SH-SY5Y (cell line): ENCODE measurements around the gene SLC22A3.

ENCODE experiments used
- GATA2 ChIP-seq: IDR thresholded peaks from 2 replicates; pipeline ENCODE4 v1.6.1; 2011; ENCODE audit warnings: mild to moderate bottlenecking, low read depth, low read length
- GATA3 ChIP-seq: IDR thresholded peaks from 2 replicates; pipeline ENCODE4 v1.6.1; 2011; ENCODE audit warnings: low read depth, mild to moderate bottlenecking, low read length, moderate library complexity

Gene SLC22A3

DNA sequence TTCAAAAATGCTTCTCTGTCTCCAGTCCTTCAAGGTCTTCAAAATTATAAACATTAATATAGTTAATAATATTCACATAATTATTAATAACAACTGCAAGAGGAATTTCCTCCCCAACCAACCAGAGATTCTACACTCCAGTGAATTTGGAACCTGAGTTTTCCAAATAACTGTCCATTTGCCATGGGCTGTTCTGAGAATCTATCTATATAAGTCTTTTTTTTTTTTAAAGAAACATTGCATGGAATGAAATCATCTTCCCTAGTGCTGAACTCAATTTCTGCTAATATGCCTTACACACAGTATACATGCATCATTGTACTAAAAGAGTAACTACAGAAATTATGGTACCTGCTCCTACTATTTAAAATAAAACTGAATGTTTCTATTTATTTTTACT lies 113.9 kb downstream of the SLC22A3 start:
- TF ChIP-seq GATA2 = no peak

DNA sequence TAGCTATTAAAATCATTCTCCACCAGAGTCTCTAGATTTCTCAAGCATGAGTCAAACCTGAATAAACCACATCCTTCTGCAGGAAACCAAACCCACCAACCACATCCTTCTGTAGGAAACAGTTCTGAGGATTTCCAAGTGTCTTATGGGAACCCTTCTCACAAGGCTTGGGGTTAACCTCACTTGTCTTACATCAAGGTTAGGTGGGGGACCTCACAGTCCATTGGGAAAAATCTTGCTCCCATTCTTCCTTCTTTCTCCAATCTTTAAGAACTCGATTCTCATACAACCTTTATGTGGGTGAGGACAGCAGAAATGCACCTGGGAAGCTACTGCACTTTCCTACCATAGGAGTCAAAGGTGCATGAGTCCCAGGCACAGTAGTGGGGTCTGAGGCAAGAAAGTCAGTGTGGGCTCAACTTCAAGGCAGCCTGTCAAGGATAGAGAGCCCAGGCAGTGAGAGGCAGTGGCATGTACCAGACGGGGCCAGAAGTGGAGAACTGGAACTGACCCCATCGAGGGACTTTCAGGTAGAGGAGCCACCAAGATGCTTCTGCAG lies 114.5 kb downstream of the SLC22A3 start:
- TF ChIP-seq GATA3 = no peak
- no peak for TF ChIP-seq GATA2

DNA sequence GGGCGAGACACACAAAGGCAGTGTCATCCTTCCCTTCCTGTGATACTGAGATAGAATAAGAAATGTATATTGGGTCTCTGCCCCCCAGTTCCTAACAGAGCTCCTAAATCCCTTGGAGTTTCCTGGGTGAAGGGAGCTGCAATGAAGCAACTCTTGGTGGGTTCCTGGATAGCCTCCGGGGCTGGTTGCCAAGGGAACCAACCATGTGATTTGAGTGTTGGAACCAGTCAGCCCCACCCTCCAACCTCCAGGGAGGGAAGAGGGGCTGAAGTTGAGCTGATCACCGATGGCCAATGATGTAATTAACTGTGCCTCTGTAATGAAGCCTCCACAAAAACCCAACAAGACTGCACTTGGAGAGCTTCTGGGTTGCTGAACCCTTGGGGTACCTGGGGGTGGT lies 116.6 kb downstream of the SLC22A3 start:
- TF ChIP-seq GATA2 (no peak), GATA3 (no peak)

DNA sequence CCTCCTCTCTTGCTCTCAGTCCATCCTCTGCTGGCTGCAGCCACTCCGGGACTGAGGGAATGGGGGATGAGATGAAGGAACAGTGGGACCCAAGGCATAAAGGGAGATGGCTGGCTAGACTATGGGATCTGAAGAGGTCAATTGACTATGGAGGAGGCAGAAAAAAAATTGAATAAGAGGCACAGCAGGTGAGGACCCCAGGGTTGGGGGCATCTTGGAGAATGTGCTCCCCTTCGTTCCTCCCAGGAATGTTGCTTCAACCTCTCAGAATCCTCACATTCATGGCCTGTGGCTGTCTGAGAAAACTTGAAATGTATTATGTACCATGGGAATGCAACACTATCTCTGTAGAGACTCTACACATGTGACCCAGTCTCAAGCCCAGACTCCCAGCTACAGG lies 121.0 kb downstream of the SLC22A3 start:
- TF ChIP-seq GATA2 (no peak), GATA3 (no peak)

DNA sequence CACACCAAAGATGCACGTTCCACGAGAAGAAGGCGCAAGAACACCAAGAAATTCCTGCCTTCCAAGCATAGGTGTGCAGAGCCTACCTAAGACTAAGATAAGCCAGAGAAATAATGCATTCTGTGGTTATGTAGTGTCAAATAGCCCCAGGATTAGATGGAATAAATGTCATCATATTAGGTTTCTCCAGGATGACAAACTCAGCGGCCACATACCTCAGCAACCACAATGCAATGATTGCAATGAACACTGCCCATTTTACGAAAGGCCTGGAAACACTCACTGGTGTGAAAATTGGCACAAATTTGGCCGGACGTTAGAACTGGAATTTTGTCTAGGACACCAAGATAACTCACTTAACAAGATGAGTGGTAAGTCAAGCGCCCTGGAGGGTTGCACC lies 129.7 kb downstream of the SLC22A3 start:
- no peak for TF ChIP-seq GATA3
- TF ChIP-seq GATA2 = no peak

DNA sequence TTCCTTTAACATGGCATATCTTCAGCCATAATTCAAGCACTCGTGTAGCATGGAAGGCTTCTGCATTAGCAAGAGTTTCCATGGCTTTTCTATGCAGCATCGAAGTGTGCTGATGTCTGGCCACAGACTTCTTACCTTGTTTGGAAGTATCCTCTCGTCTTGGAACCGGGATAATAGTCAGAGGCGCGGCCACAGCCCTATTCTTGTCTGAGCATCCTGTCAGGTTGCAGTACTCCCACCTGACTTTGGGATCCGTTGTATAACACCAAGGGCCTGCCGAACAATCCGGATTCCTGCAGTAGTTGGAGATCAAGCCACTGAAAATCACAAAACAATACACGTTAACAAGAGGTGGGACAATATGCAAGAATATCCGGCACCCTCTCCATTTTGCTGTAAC lies 138.9 kb downstream of the SLC22A3 start:
- no peak for TF ChIP-seq GATA2
- no peak for TF ChIP-seq GATA3

DNA sequence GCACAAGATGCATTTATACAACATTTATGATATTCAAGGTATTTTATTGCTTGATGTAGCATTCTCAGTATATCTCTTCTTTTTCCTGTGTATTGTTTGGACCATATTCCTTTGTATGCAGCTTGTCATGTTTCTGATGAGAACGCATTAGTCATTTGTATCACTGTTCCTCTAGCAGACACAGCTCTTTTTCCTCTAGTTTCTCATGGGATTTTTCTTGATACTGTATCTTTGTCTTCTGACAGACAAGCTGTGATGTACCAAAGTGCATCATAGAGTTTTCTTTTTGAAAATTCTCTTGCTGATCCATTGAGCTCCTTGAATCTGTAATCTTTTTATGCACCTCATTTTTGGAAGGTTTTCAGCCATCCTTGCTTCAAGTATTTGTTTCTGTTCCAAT lies 140.9 kb downstream of the SLC22A3 start:
- TF ChIP-seq GATA3 = no peak
- no peak for TF ChIP-seq GATA2

DNA sequence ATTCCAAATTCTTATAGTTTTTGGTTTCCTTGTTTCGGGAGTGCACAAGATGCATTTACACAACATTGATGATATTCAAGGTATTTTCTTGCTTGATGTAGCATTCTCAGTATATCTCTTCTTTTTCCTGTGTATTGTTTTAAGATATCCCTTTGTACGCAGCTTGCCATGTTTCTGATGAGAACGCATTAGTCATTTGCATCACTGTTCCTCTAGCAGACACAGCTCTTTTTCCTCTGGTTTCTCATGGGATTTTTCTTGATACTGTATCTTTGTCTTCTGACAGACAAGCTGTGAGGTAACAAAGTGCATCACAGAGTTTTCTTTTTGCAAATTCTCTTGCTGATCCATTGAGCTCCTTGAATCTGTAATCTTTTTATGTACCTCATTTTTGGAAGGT lies 146.4 kb downstream of the SLC22A3 start:
- TF ChIP-seq GATA2 = no peak
- no peak for TF ChIP-seq GATA3

DNA sequence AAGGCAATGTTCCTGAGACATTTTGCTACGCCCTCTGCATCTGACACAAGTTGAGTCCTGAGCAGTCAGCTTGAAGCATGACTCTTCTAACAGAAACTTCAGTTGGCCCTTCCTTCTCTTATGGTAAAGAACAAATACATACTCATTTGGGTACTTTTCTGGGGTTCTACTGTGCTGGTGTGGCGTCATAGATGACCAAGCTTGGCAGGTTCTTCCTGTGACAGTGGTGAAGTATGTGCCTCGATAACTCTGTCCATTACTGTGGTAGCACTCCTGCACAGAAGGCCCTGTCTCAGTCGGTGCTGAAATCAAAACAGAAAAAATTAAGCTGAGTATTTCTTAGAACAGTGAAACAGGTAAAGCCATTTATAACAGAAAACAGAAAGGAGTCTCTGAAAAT lies 152.5 kb downstream of the SLC22A3 start:
- no peak for TF ChIP-seq GATA3
- TF ChIP-seq GATA2 = no peak
